K562 (cell line): ENCODE measurements around the gene SFR1. TPM values are rescaled to one million over a fixed set of nuclear protein-coding genes. Genes with fewer than 3 reads are reported as not detected.

Source experiments
- ATAC-seq: fragments of 200-7000 bp; cut with Tn5 transposase; 3 replicates; pipeline ENCODE4 v1.9.1; 2020; ENCODE audit warnings: moderate library complexity
- BruUV-seq: library from RNA; stranded (reverse); fragments of 400-500 nt; replicated peaks from 2 replicates; lab custom pipeline; 2021; lab: Mats Ljungman, UMichigan
- CTCF ChIA-PET: fragments of 300-600 bp; formaldehyde crosslinking; extraction: SDS; loops from one replicate; lab custom pipeline; 2021; ENCODE audit warnings: low intra/inter-chr PET ratio; lab: Yijun Ruan, JAX
- POLR2A ChIA-PET: fragments of 300-600, 350-650 bp; sonication (Branson Sonifier 250); formaldehyde crosslinking; extraction: SDS; loops from one replicate; lab custom pipeline; 2021; ENCODE audit warnings: antibody characterized with exemption, inconsistent platforms; lab: Yijun Ruan, JAX
- DNase-seq, 4 experiments: peaks; one replicate each; pipeline versions ENCODE4 v3.0.0 to v3.0.0-alpha.2; 2011 to 2018; ENCODE audit warnings: low spot score in 3 of 4, mixed read lengths in 3 of 4; ENCODE audit errors: extremely low read depth in 1 of 4
- FAIRE-seq: peaks from 2 replicates; lab custom pipeline; 2011; peaks lifted over from hg19 to GRCh38; lab: Jason Lieb, UNC
- H2AFZ ChIP-seq: 2 replicates; pipeline ENCODE4 v1.6.0; 2011; ENCODE audit warnings: low read depth, low read length, control low read depth, inconsistent platforms
- H3K27ac ChIP-seq: fragments of 200-600 bp; 3 replicates; pipeline ENCODE4 v1.8.0; 2011; ENCODE audit warnings: low read depth, mild to moderate bottlenecking, control low read depth, inconsistent platforms, low read length, moderate library complexity, mixed read lengths; ENCODE audit errors: extremely low read depth
- H3K27me3 ChIP-seq, 2 experiments: fragments of 300-600 bp in 1 of 2; 2 replicates in 1 of 2; 3 replicates in 1 of 2; pipeline versions ENCODE4 v1.6.0 to v1.8.0; 2011; ENCODE audit warnings: inconsistent platforms in 2 of 2, low read length in 2 of 2, mild to moderate bottlenecking in 1 of 2, mixed read lengths in 1 of 2, moderate library complexity in 1 of 2; ENCODE audit not compliant: control insufficient read depth in 2 of 2, insufficient read depth in 2 of 2
- H3K36me3 ChIP-seq: fragments of 300-600 bp; 3 replicates; pipeline ENCODE4 v1.8.0; 2011; ENCODE audit warnings: mild to moderate bottlenecking, low read length, inconsistent platforms; ENCODE audit not compliant: control insufficient read depth, insufficient read depth
- H3K4me1 ChIP-seq, 2 experiments: fragments of 200-600 bp in 1 of 2; replicated peaks in 1 of 2; 2 replicates in 1 of 2; 3 replicates in 1 of 2; pipeline versions ENCODE4 v1.5.1 to v1.8.0; 2011; ENCODE audit warnings: inconsistent platforms in 2 of 2, low read length in 2 of 2, mild to moderate bottlenecking in 1 of 2, mixed read lengths in 1 of 2, moderate library complexity in 1 of 2; ENCODE audit not compliant: control insufficient read depth in 2 of 2, insufficient read depth in 2 of 2
- H3K4me2 ChIP-seq: 2 replicates; pipeline ENCODE4 v1.6.1; 2011; ENCODE audit warnings: low read length, control low read depth, inconsistent platforms, mixed read lengths; ENCODE audit not compliant: insufficient read depth
- H3K4me3 ChIP-seq: fragments of 200-600 bp; sonication (generic), shearing (Covaris generic); 2 replicates; pipeline ENCODE4 v1.5.1; 2016; ENCODE audit warnings: control low read depth, inconsistent platforms
- H3K79me2 ChIP-seq: fragments of 200-600 bp; 3 replicates; pipeline ENCODE4 v1.8.0; 2011; ENCODE audit warnings: low read length, inconsistent platforms; ENCODE audit not compliant: control insufficient read depth, insufficient read depth
- H3K9ac ChIP-seq, 2 experiments: 2 replicates each; pipeline versions ENCODE4 v1.6.0 to v1.6.1; 2011; ENCODE audit warnings: low read depth in 2 of 2, low read length in 2 of 2, control low read depth in 1 of 2, inconsistent platforms in 1 of 2, mild to moderate bottlenecking in 1 of 2, mixed read lengths in 1 of 2; ENCODE audit not compliant: insufficient read depth in 1 of 2
- H3K9me1 ChIP-seq: one replicate; pipeline ENCODE4 v1.6.0; 2011; ENCODE audit warnings: inconsistent platforms, mild to moderate bottlenecking, low read length, moderate library complexity; ENCODE audit not compliant: control insufficient read depth, insufficient read depth
- H3K9me3 ChIP-seq: replicated peaks from 2 replicates; pipeline ENCODE4 v1.5.1; 2011; ENCODE audit warnings: low read depth, low read length, inconsistent platforms; ENCODE audit not compliant: control insufficient read depth, insufficient read depth
- H4K20me1 ChIP-seq: replicated peaks from 2 replicates; pipeline ENCODE4 v1.6.1; 2011; ENCODE audit warnings: low read length, inconsistent platforms, mixed read lengths; ENCODE audit not compliant: control insufficient read depth, insufficient read depth
- BRF1 ChIP-seq: IDR thresholded peaks from 3 replicates; pipeline ENCODE4 v1.6.1; 2011; ENCODE audit warnings: borderline replicate concordance, mild to moderate bottlenecking; ENCODE audit not compliant: insufficient read length; ENCODE audit errors: extremely low read depth
- DNMT1 ChIP-seq: fragments of 450-650 bp; IDR thresholded peaks from 2 replicates; pipeline ENCODE4 v1.6.1; 2016; ENCODE audit warnings: antibody characterized with exemption, mild to moderate bottlenecking
- GABPA ChIP-seq: fragments of 200-800 bp; sonication (Bioruptor generic); conservative IDR thresholded peaks from 2 replicates; pipeline ENCODE4 v1.6.1; 2016; ENCODE audit warnings: low read depth, missing genetic modification characterization, missing compliant biosample characterization
- KDM2B ChIP-seq: fragments of 250-450 bp; sonication (Bioruptor Pico); IDR thresholded peaks from 2 replicates; pipeline ENCODE4 v1.8.0; 2021; ENCODE audit warnings: mild to moderate bottlenecking, moderate library complexity
- NR1H2 ChIP-seq: sonication (generic); formaldehyde crosslinking; IDR thresholded peaks from 2 replicates; pipeline ENCODE4 v1.4.0; 2020; ENCODE audit warnings: mild to moderate bottlenecking, missing genetic modification reagents
- YBX1 ChIP-seq: fragments of 450-650 bp; IDR thresholded peaks from 2 replicates; pipeline ENCODE4 v1.7.1; 2016; ENCODE audit warnings: mild to moderate bottlenecking
- ZNF584 ChIP-seq: fragments of 200-800 bp; sonication (Bioruptor generic); IDR thresholded peaks from 2 replicates; pipeline ENCODE4 v1.6.1; 2016; ENCODE audit warnings: low read depth, mild to moderate bottlenecking, missing genetic modification characterization, missing compliant biosample characterization
- WGBS: fragments of 100-300 bp; shearing (Covaris generic); methylation state at CpG from one replicate; pipeline ENCODE4 v1.1.6; 2016; ENCODE audit warnings: low coverage, mixed read lengths; ENCODE audit not compliant: insufficient coverage; ENCODE audit errors: missing lambda C conversion rate; 5-methylcytosine and 5-hydroxymethylcytosine counted together
- in situ Hi-C: fragments of 300-500 bp; cut with MboI; formaldehyde crosslinking; loops from 4 replicates; pipeline ENCODE4 v1.15.0; 2018; ENCODE audit warnings: inconsistent platforms, mixed read lengths
- intact Hi-C: fragments of 100-400 bp; cut with micrococcal nuclease; formaldehyde crosslinking; loops from 2 replicates; pipeline ENCODE4 v1.14.2; 2022
- polyA plus RNA-seq, 8 experiments: library from polyadenylated mRNA; depleted of rRNA in 4 of 8; stranded (reverse) in 5 of 8; unstranded in 3 of 8; fragments of >200 nt; fragmentation: Nextera tagmentation in 2 of 8; fragmentation: Illumina TruSeq in 1 of 8; extraction: Ambion mirVana in 2 of 8; extraction: Trizol in 1 of 8; gene quantifications; 2 replicates each; pipeline versions ENCODE4 v1.2.1 to v1.2.3, GENCODE V29; 2011 to 2014; ENCODE audit warnings: inconsistent platforms in 1 of 8, missing spikeins in 1 of 8
- total RNA-seq, 7 experiments: library from RNA; depleted of rRNA in 6 of 7; stranded (reverse); fragments of >200 nt in 6 of 7; fragmentation: Illumina TruSeq in 2 of 7; extraction: Trizol in 2 of 7; gene quantifications; 2 replicates each; pipeline versions ENCODE4 v1.2.1 to v1.2.3, GENCODE V29; 2011 to 2021; ENCODE audit warnings: low replicate concordance in 1 of 7
- TF ChIP-seq, protein P1 (sequence below): sonication (generic); formaldehyde crosslinking; IDR thresholded peaks from 2 replicates; pipeline ENCODE4 v1.8.0; 2022; ENCODE audit warnings: missing genetic modification reagents, mild to moderate bottlenecking, moderate library complexity, borderline replicate concordance
- TF ChIP-seq, protein P2 (sequence below): sonication (generic); formaldehyde crosslinking; IDR thresholded peaks from 2 replicates; pipeline ENCODE4 v1.8.0; 2022; ENCODE audit warnings: mild to moderate bottlenecking, low read depth, missing genetic modification reagents
- TF ChIP-seq, protein P3 (sequence below): fragments of 450-650 bp; formaldehyde crosslinking; IDR thresholded peaks from 2 replicates; pipeline ENCODE4 v1.4.0; 2020; ENCODE audit warnings: mild to moderate bottlenecking, mixed read lengths

Gene SFR1
- total and polyA plus RNA-seq, 9 of the 15 experiments (the other 6 are each of a cell fraction or from before 2014, with no cell fraction given) = 4.3 to 18.7 (median 9.1) TPM

DNA sequence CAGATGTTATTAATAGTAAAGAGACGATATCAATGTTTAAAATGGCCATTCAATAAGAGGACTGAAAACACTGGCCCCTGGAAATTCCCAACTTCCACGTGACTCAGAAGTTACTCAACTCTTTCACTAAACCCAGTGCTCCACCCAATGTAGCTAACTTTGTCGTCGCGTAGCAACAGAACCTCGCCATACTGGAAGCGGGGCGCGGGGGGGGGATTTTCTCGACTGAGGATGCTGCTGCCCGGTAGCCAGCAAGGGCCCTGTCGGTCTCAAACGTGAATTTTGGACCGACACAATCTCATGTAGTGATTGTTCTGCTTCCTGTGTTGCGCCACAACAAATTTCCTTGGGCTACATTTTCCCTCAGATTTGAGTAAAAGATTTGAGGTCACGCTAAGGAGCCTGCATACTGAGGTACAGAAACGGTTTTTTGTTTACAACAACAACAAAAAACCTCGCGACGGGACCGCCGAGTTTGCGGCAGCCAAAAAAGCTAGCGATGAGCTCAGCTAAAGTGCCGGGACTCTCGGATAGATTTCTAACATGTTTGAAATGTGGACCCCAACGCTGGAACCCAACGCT lies 977 bp upstream of the SFR1 start:
- peaks cover 9% of the 10 kb centered on the region; the same call in 1 of the 3 replicates for H3K79me2 ChIP-seq
- DNase-seq (peak; percentile 41 to 85 (median 58)), ATAC-seq (peak; percentile 74), FAIRE-seq (peak; percentile 94)
- CTCF ChIA-PET = interaction anchor here (0.6 kb wide), 1 partner anchor 230 kb away, joined by 4 read pairs; no protein-coding TSS in a partner anchor
- no peaks in the 10 kb centered on the region for H3K9me1 ChIP-seq
- peaks cover 0 to 7% of the 10 kb centered on the region in 2 experiments; a peak in 1 of 5 replicates for H3K4me1 ChIP-seq
- intact Hi-C loops (loop anchor here (5.0 kb wide), 5 partner anchors 86 to 231 kb away; partner anchors contain the start of genes CFAP58, SLK and STN1), in situ Hi-C loops (no loop called here)
- 2% methylated on average over 27 of the region's 28 CpGs for WGBS
- peak overlapping the region; percentile 88 to 91 for H3K9ac ChIP-seq
- TSS peak; percentile 94 for BruUV-seq
- no peaks in the 10 kb centered on the region for H4K20me1 ChIP-seq
- peak overlapping the region; percentile 97 for H3K27ac ChIP-seq
- peak overlapping the region; percentile 60 for H3K4me3 ChIP-seq
- H3K9me3 ChIP-seq = no peaks in the 10 kb centered on the region
- H3K4me2 ChIP-seq = peak overlapping the region; percentile 85
- H3K36me3 ChIP-seq = peaks cover 10% of the 10 kb centered on the region; the same call in 1 of the 3 replicates
- POLR2A ChIA-PET = interaction anchor here (0.6 to 2.3 kb wide), 8 partner anchors 10 to 327 kb away, joined by 3 to 10 read pairs (median 3); no protein-coding TSS in a partner anchor
- peak overlapping the region; percentile 97 for H2AFZ ChIP-seq
- H3K27me3 ChIP-seq = no peaks in the 10 kb centered on the region
- TF ChIP-seq, protein P1, sequence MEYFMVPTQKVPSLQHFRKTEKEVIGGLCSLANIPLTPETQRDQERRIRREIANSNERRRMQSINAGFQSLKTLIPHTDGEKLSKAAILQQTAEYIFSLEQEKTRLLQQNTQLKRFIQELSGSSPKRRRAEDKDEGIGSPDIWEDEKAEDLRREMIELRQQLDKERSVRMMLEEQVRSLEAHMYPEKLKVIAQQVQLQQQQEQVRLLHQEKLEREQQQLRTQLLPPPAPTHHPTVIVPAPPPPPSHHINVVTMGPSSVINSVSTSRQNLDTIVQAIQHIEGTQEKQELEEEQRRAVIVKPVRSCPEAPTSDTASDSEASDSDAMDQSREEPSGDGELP (CRISPR knock-in tag) = no peak
- no peak for TF ChIP-seq BRF1
- TF ChIP-seq KDM2B (CRISPR knock-in tag) = no peak
- no peak for TF ChIP-seq YBX1
- TF ChIP-seq, protein P2, sequence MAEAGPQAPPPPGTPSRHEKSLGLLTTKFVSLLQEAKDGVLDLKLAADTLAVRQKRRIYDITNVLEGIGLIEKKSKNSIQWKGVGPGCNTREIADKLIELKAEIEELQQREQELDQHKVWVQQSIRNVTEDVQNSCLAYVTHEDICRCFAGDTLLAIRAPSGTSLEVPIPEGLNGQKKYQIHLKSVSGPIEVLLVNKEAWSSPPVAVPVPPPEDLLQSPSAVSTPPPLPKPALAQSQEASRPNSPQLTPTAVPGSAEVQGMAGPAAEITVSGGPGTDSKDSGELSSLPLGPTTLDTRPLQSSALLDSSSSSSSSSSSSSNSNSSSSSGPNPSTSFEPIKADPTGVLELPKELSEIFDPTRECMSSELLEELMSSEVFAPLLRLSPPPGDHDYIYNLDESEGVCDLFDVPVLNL (CRISPR knock-in tag) = no peak
- TF ChIP-seq ZNF584 (CRISPR knock-in tag) = 0 out of 2 replicates have a peak, but pooled peaks have one; percentile 40
- TF ChIP-seq NR1H2 (CRISPR knock-in tag) = no peak
- TF ChIP-seq, protein P3, sequence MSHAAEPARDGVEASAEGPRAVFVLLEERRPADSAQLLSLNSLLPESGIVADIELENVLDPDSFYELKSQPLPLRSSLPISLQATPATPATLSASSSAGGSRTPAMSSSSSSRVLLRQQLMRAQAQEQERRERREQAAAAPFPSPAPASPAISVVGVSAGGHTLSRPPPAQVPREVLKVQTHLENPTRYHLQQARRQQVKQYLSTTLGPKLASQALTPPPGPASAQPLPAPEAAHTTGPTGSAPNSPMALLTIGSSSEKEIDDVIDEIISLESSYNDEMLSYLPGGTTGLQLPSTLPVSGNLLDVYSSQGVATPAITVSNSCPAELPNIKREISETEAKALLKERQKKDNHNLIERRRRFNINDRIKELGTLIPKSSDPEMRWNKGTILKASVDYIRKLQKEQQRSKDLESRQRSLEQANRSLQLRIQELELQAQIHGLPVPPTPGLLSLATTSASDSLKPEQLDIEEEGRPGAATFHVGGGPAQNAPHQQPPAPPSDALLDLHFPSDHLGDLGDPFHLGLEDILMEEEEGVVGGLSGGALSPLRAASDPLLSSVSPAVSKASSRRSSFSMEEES (CRISPR knock-in tag) = peak; percentile 26; the same call in 1 of the 2 replicates
- peak; percentile 34; the same call in 1 of the 2 replicates for TF ChIP-seq GABPA (tag)
- no peak for TF ChIP-seq DNMT1
